Smooth muscle cell (in vitro differentiated cells): Measurements from ENCODE around the gene GPRC5B. TPM values are rescaled to one million over a fixed set of nuclear protein-coding genes. Genes with fewer than 3 reads are reported as not detected.
A peak's percentile ranks its signal among the peaks of the same experiment; 100 is the strongest.

Source experiments
- DNase-seq: peaks from one replicate; lab custom pipeline; 2025; ENCODE audit not compliant: unreplicated experiment; lab: John Stamatoyannopoulos, UW
- H2AFZ ChIP-seq: fragments of 200-600 bp; sonication (generic); 2 replicates; pipeline ENCODE4 v1.6.0; 2016; ENCODE audit warnings: antibody characterized with exemption, low read depth, mild to moderate bottlenecking
- H3F3A ChIP-seq: fragments of 200-600 bp; sonication (generic); 2 replicates; pipeline ENCODE4 v1.6.0; 2017; ENCODE audit warnings: antibody characterized with exemption, low read depth
- H3K27ac ChIP-seq: fragments of 200-600 bp; sonication (generic); 2 replicates; pipeline ENCODE4 v1.5.1; 2016; ENCODE audit warnings: low read depth, mild to moderate bottlenecking
- H3K27me3 ChIP-seq: fragments of 200-600 bp; sonication (generic); 2 replicates; pipeline ENCODE4 v1.6.1; 2016; ENCODE audit warnings: low read depth, mild to moderate bottlenecking
- H3K36me3 ChIP-seq: fragments of 200-600 bp; sonication (generic); 2 replicates; pipeline ENCODE4 v1.5.1; 2016; ENCODE audit warnings: low read depth
- H3K4me1 ChIP-seq: fragments of 200-600 bp; sonication (generic); 2 replicates; pipeline ENCODE4 v1.5.1; 2016; ENCODE audit warnings: low read depth
- H3K4me2 ChIP-seq: fragments of 200-600 bp; sonication (generic); 2 replicates; pipeline ENCODE4 v1.6.0; 2016; ENCODE audit warnings: mild to moderate bottlenecking
- H3K4me3 ChIP-seq: fragments of 200-600 bp; sonication (generic); 2 replicates; pipeline ENCODE4 v1.5.1; 2016; ENCODE audit warnings: mild to moderate bottlenecking
- H3K79me2 ChIP-seq: fragments of 200-600 bp; sonication (generic); 2 replicates; pipeline ENCODE4 v1.6.0; 2016; ENCODE audit warnings: low read depth, mild to moderate bottlenecking
- H3K9ac ChIP-seq: fragments of 200-600 bp; sonication (generic); 2 replicates; pipeline ENCODE4 v1.6.0; 2016; ENCODE audit warnings: low read depth
- H3K9me3 ChIP-seq: fragments of 200-600 bp; sonication (generic); replicated peaks from 2 replicates; pipeline ENCODE4 v1.5.1; 2016; ENCODE audit warnings: low read depth
- H4K20me1 ChIP-seq: fragments of 200-600 bp; sonication (generic); 2 replicates; pipeline ENCODE4 v1.6.0; 2016; ENCODE audit warnings: low read depth
- WGBS: methylation state at CpG from one replicate; pipeline ENCODE4 v1.1.7; 2016; ENCODE audit warnings: low lambda C conversion rate; 5-methylcytosine and 5-hydroxymethylcytosine counted together
- polyA plus RNA-seq: library from polyadenylated mRNA; unstranded; fragments of >200 nt; fragmentation: Nextera tagmentation; extraction: Ambion mirVana; gene quantifications from 2 replicates; pipeline ENCODE4 v1.2.1, GENCODE V29; 2016
- total RNA-seq: library from RNA; depleted of rRNA; stranded (reverse); fragments of >200 nt; gene quantifications from 2 replicates; pipeline ENCODE4 v1.2.3, GENCODE V29; 2014
- TF ChIP-seq, protein P1 (sequence below): fragments of 200-600 bp; sonication (generic); IDR thresholded peaks from 2 replicates; pipeline ENCODE4 v1.5.1; 2017; ENCODE audit warnings: borderline replicate concordance, mild to moderate bottlenecking, antibody characterized with exemption; ENCODE audit not compliant: insufficient read depth, poor library complexity, severe bottlenecking

Gene GPRC5B
- total and polyA plus RNA-seq, 2 experiments from 2014 or later = 7.8 to 18.9 TPM

DNA sequence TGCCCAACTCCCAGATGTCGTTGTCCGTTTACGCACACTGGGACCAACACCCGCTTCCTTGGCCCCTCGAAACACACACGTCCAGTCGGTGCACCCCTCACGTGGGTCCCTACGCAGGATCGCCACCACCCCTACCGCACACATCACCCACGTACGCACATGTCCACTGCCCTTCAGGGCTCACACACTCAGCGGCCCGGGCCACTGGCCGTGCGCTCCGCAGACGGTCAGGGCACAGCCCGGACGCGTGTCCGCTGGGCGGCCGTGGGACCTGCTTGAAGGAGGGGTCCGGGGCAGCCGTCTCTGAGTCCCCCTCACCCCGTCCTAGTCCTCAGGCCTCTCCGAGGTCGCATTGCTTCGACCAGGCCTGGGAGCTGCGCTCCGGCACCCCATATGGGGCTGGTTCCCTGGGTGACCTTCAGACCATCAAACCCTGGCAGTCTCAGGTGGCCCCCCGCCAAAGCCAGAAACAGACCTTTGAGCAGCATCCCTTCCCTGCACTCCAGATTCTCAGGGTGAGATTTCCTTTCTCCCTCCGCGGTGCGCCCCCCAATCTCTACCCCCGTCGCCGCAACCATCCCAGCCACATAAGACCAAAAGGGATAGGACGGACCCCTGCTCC, 914 bp upstream of the GPRC5B start:
- Histone ChIP-seq H3K4me2 (no peak overlapping the region), H2AFZ (no peak overlapping the region), H4K20me1 (no peaks in the 10 kb centered on the region), H3K9ac (no peak overlapping the region), H3K9me3 (no peaks in the 10 kb centered on the region), H3K79me2 (peaks cover 12% of the 10 kb centered on the region), H3K27me3 (no peaks in the 10 kb centered on the region), H3K4me1 (peaks cover 14% of the 10 kb centered on the region), H3F3A (no peaks in the 10 kb centered on the region), H3K27ac (no peak overlapping the region), H3K4me3 (no peak overlapping the region), H3K36me3 (no peaks in the 10 kb centered on the region)
- TF ChIP-seq, protein P1, sequence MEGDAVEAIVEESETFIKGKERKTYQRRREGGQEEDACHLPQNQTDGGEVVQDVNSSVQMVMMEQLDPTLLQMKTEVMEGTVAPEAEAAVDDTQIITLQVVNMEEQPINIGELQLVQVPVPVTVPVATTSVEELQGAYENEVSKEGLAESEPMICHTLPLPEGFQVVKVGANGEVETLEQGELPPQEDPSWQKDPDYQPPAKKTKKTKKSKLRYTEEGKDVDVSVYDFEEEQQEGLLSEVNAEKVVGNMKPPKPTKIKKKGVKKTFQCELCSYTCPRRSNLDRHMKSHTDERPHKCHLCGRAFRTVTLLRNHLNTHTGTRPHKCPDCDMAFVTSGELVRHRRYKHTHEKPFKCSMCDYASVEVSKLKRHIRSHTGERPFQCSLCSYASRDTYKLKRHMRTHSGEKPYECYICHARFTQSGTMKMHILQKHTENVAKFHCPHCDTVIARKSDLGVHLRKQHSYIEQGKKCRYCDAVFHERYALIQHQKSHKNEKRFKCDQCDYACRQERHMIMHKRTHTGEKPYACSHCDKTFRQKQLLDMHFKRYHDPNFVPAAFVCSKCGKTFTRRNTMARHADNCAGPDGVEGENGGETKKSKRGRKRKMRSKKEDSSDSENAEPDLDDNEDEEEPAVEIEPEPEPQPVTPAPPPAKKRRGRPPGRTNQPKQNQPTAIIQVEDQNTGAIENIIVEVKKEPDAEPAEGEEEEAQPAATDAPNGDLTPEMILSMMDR = no peak
- WGBS = 92% methylated on average over 40 of the region's 41 CpGs
- DNase-seq = no peak

DNA sequence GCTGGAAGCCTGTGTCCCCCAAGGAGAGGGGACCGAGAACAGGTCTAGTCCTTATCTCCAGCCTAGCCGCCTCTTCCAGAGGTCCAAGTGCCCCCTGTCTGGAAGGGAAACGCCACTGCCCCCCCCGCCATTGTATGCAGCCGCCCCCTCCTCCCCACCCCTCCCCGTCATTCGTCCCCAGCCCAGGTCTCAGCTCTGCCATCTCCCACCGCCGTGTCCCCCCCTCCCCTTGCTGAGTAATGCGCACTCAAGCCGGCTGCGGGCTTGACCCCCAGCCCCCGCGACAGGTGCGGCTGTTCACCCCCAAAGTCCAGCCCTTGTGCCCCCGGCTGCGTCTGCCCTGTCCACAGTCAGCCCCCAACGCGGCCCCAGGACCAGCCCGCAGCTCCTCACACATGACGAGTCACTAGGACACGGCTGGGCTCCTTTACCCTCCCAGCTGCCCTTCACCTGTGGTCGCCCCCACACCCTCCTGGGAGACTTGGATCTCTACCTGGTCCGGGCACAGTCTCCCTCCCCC, 622 bp downstream of the GPRC5B start:
- H2AFZ ChIP-seq = peak overlapping the region; percentile 37
- no peak overlapping the region for H3K9ac ChIP-seq
- H3F3A ChIP-seq = no peaks in the 10 kb centered on the region
- under 1% methylated on average over 14 of the region's 24 CpGs for WGBS
- no peaks in the 10 kb centered on the region for H3K36me3 ChIP-seq
- H4K20me1 ChIP-seq = peaks cover 7% of the 10 kb centered on the region
- H3K4me2 ChIP-seq = peak overlapping the region; percentile 96
- peaks cover 15% of the 10 kb centered on the region for H3K79me2 ChIP-seq
- TF ChIP-seq, protein P1 = no peak
- H3K27ac ChIP-seq = no peak overlapping the region
- no peaks in the 10 kb centered on the region for H3K9me3 ChIP-seq
- peak; percentile 12 for DNase-seq
- peaks cover 14% of the 10 kb centered on the region for H3K4me1 ChIP-seq
- peak overlapping the region; percentile 72 for H3K4me3 ChIP-seq
- no peaks in the 10 kb centered on the region for H3K27me3 ChIP-seq

GRCh38 chr16:19883296-19883965, 1.2 kb downstream of the GPRC5B start:
- Histone ChIP-seq H2AFZ (peak overlapping the region; percentile 37), H3K36me3 (no peaks in the 10 kb centered on the region), H3K9ac (peak overlapping the region; percentile 24), H3K4me1 (peaks cover 14% of the 10 kb centered on the region), H4K20me1 (peaks cover 13% of the 10 kb centered on the region), H3K27ac (no peak overlapping the region), H3F3A (no peaks in the 10 kb centered on the region), H3K9me3 (no peaks in the 10 kb centered on the region), H3K4me3 (peak overlapping the region; percentile 72), H3K79me2 (peaks cover 15% of the 10 kb centered on the region), H3K27me3 (no peaks in the 10 kb centered on the region), H3K4me2 (peak overlapping the region; percentile 96)
- under 1% methylated on average over 35 of the region's 35 CpGs for WGBS
- TF ChIP-seq, protein P1 = no peak
- peak; percentile 14 for DNase-seq
